Omental fat pad (tissue), 4 donors: Measurements from ENCODE around the gene ACOXL. TPM values are rescaled to one million over a fixed set of nuclear protein-coding genes. Genes with fewer than 3 reads are reported as not detected.

ENCODE experiments used
- ATAC-seq: fragments of 150-250 bp; one replicate; pipeline ENCODE4 v1.9.1; 2016; ENCODE audit warnings: mild to moderate bottlenecking, moderate library complexity; ENCODE audit not compliant: low FRiP score
- DNase-seq: peaks from one replicate; pipeline ENCODE4 v3.0.0-alpha.2; 2019; ENCODE audit warnings: low spot score
- CTCF ChIP-seq, 3 donors: fragments of 450-650 bp; IDR thresholded peaks; one replicate each; pipeline ENCODE4 v1.5.1; 2016 to 2017; ENCODE audit warnings: antibody characterized with exemption in 3 of 3, mild to moderate bottlenecking in 3 of 3, moderate library complexity in 2 of 3
- total RNA-seq, 4 donors: library from RNA; depleted of rRNA; stranded (reverse); fragments of >200 nt; gene quantifications; one replicate each; pipeline ENCODE4 v1.1.0, GENCODE V29; 2016

The ACOXL gene
- total RNA-seq, 4 donors from 2014 or later, result 0.12 to 0.84 TPM; not detected in 2

- no peak for ATAC-seq
- DNase-seq, result no peak
- TF ChIP-seq CTCF (IDR thresholded peaks at IDR 0.05), result no peak
Observed at GRCh38 chr2:110843959-110844510, 111.7 kb downstream of the ACOXL start.

- DNase-seq (no peak), ATAC-seq (no peak)
- TF ChIP-seq CTCF (IDR thresholded peaks at IDR 0.05), result no peak
Observed at GRCh38 chr2:110847651-110848050, 115.3 kb downstream of the ACOXL start.

GRCh38 chr2:110848071-110848470 is 115.7 kb downstream of the ACOXL start:
- TF ChIP-seq CTCF (IDR thresholded peaks at IDR 0.05), result no peak
- DNase-seq (no peak), ATAC-seq (no peak)

GRCh38 chr2:110848519-110849030 is 116.2 kb downstream of the ACOXL start:
- DNase-seq (no peak), ATAC-seq (no peak)
- TF ChIP-seq CTCF (IDR thresholded peaks at IDR 0.05), result no peak

GRCh38 chr2:110851531-110851930 is 119.2 kb downstream of the ACOXL start:
- ATAC-seq (no peak), DNase-seq (no peak)
- no peak for TF ChIP-seq CTCF (IDR thresholded peaks at IDR 0.05)

GRCh38 chr2:110852051-110852450 is 119.7 kb downstream of the ACOXL start:
- DNase-seq (no peak), ATAC-seq (no peak)
- no peak for TF ChIP-seq CTCF (IDR thresholded peaks at IDR 0.05)

- no peak for ATAC-seq
- DNase-seq, result no peak
- no peak for TF ChIP-seq CTCF (IDR thresholded peaks at IDR 0.05)
Observed at GRCh38 chr2:110852541-110853263, 120.3 kb downstream of the ACOXL start.
